Loucy (cell line): Measurements from ENCODE around the gene CREBL2.

Source experiments
- H2AFZ ChIP-seq: fragments of 200-600 bp; sonication (generic); 2 replicates; pipeline ENCODE4 v1.6.0; 2016; ENCODE audit warnings: antibody characterized with exemption, mild to moderate bottlenecking, low read length, moderate library complexity
- H3F3A ChIP-seq: fragments of 200-600 bp; 2 replicates; pipeline ENCODE4 v1.6.0; 2016; ENCODE audit warnings: antibody characterized with exemption, low read depth, mild to moderate bottlenecking
- H3K27me3 ChIP-seq: fragments of 200-600 bp; sonication (generic); 2 replicates; pipeline ENCODE4 v1.6.1; 2014; ENCODE audit warnings: low read length, mild to moderate bottlenecking; ENCODE audit not compliant: insufficient read depth, poor library complexity, severe bottlenecking
- H3K36me3 ChIP-seq: fragments of 200-600 bp; sonication (generic); 2 replicates; pipeline ENCODE4 v1.6.1; 2016; ENCODE audit warnings: low read length; ENCODE audit not compliant: insufficient read depth
- H3K4me1 ChIP-seq: fragments of 200-600 bp; sonication (generic); 2 replicates; pipeline ENCODE4 v1.5.1; 2014; ENCODE audit warnings: low read length, mild to moderate bottlenecking; ENCODE audit not compliant: insufficient read depth, poor library complexity, severe bottlenecking
- H3K4me2 ChIP-seq: fragments of 200-600 bp; sonication (generic); 2 replicates; pipeline ENCODE4 v1.6.0; 2014; ENCODE audit warnings: antibody characterized with exemption, low read length, low read depth, mild to moderate bottlenecking; ENCODE audit not compliant: poor library complexity, severe bottlenecking
- H3K4me3 ChIP-seq: fragments of 200-600 bp; sonication (generic); 2 replicates; pipeline ENCODE4 v1.5.1; 2014; ENCODE audit warnings: low read length, mild to moderate bottlenecking, mixed read lengths; ENCODE audit not compliant: poor library complexity, severe bottlenecking
- H3K79me2 ChIP-seq: fragments of 200-600 bp; sonication (generic); 2 replicates; pipeline ENCODE4 v1.6.1; 2014; ENCODE audit warnings: low read length; ENCODE audit not compliant: insufficient read depth
- H3K9ac ChIP-seq: fragments of 200-600 bp; sonication (generic); 2 replicates; pipeline ENCODE4 v1.6.0; 2014; ENCODE audit warnings: mild to moderate bottlenecking, low read depth, low read length, moderate library complexity; ENCODE audit not compliant: poor library complexity, severe bottlenecking
- H3K9me2 ChIP-seq: fragments of 200-600 bp; sonication (generic); replicated peaks from 2 replicates; pipeline ENCODE4 v1.6.1; 2016; ENCODE audit warnings: low read depth, low read length, mixed read lengths
- H3K9me3 ChIP-seq: fragments of 200-600 bp; sonication (generic); 2 replicates; pipeline ENCODE4 v1.6.1; 2014; ENCODE audit warnings: mild to moderate bottlenecking, antibody characterized with exemption, low read length, low read depth; ENCODE audit not compliant: insufficient read depth
- H4K20me1 ChIP-seq: fragments of 200-600 bp; sonication (generic); 2 replicates; pipeline ENCODE4 v1.6.0; 2014; ENCODE audit warnings: antibody characterized with exemption, low read length, mild to moderate bottlenecking; ENCODE audit not compliant: insufficient read depth, poor library complexity, severe bottlenecking
- CTCF ChIP-seq: fragments of 200-600 bp; sonication (generic); conservative IDR thresholded peaks from 2 replicates; pipeline ENCODE4 v1.5.1; 2014; ENCODE audit warnings: mild to moderate bottlenecking, antibody characterized with exemption, low read length
- EZH2phosphoT487 ChIP-seq: fragments of 200-600 bp; IDR thresholded peaks from 2 replicates; pipeline ENCODE4 v1.6.1; 2018; ENCODE audit warnings: antibody characterized with exemption, mild to moderate bottlenecking, moderate library complexity, borderline replicate concordance

The CREBL2 gene

GRCh38 chr12:12660201-12660600 is 48.5 kb downstream of the CREBL2 start:
- Histone ChIP-seq H3K27me3 (no peaks in the 10 kb centered on the region), H3K9me2 (no peaks in the 10 kb centered on the region), H3K4me2 (no peak overlapping the region), H3K4me1 (no peaks in the 10 kb centered on the region), H3K4me3 (no peak overlapping the region), H3K36me3 (no peaks in the 10 kb centered on the region), H2AFZ (no peak overlapping the region), H3K9me3 (no peaks in the 10 kb centered on the region), H3K9ac (no peak overlapping the region), H3F3A (no peaks in the 10 kb centered on the region), H4K20me1 (no peaks in the 10 kb centered on the region), H3K79me2 (no peaks in the 10 kb centered on the region)
- TF ChIP-seq CTCF = no peak
- TF ChIP-seq EZH2phosphoT487 = no peak

GRCh38 chr12:12661086-12661856 is 49.6 kb downstream of the CREBL2 start:
- Histone ChIP-seq H3K4me1 (no peaks in the 10 kb centered on the region), H4K20me1 (no peaks in the 10 kb centered on the region), H3K4me2 (no peak overlapping the region), H3K4me3 (no peak overlapping the region), H2AFZ (no peak overlapping the region), H3K9me3 (no peaks in the 10 kb centered on the region), H3K27me3 (no peaks in the 10 kb centered on the region), H3F3A (no peaks in the 10 kb centered on the region), H3K79me2 (no peaks in the 10 kb centered on the region), H3K9me2 (no peaks in the 10 kb centered on the region), H3K9ac (no peak overlapping the region), H3K36me3 (no peaks in the 10 kb centered on the region)
- TF ChIP-seq CTCF = no peak
- TF ChIP-seq EZH2phosphoT487 = no peak

GRCh38 chr12:12663644-12664294 is 52.1 kb downstream of the CREBL2 start:
- no peaks in the 10 kb centered on the region for H3K9me3 ChIP-seq
- H2AFZ ChIP-seq = no peak overlapping the region
- no peaks in the 10 kb centered on the region for H3K27me3 ChIP-seq
- no peaks in the 10 kb centered on the region for H3K79me2 ChIP-seq
- H3K9me2 ChIP-seq = no peaks in the 10 kb centered on the region
- H3K4me1 ChIP-seq = no peaks in the 10 kb centered on the region
- no peak overlapping the region for H3K4me2 ChIP-seq
- no peak overlapping the region for H3K9ac ChIP-seq
- H3F3A ChIP-seq = no peaks in the 10 kb centered on the region
- TF ChIP-seq CTCF (no peak), EZH2phosphoT487 (no peak)
- no peaks in the 10 kb centered on the region for H4K20me1 ChIP-seq
- H3K4me3 ChIP-seq = no peak overlapping the region
- H3K36me3 ChIP-seq = no peaks in the 10 kb centered on the region
